Lower leg skin (tissue), 3 donors: Measurements from ENCODE around the gene KAZN.

Experiments
- CTCF ChIP-seq, 3 donors: fragments of 450-650 bp; IDR thresholded peaks; one replicate each; pipeline ENCODE4 v1.5.1; 2016; ENCODE audit warnings: antibody characterized with exemption in 3 of 3, mild to moderate bottlenecking in 3 of 3, moderate library complexity in 2 of 3
- POLR2A ChIP-seq, 2 donors: fragments of 450-650 bp; IDR thresholded peaks; one replicate each; pipeline ENCODE4 v1.6.1; 2016 to 2017; ENCODE audit warnings: antibody characterized with exemption in 2 of 2, mild to moderate bottlenecking in 1 of 2, moderate library complexity in 1 of 2

GRCh38 chr1:15063346-15063745 is 464.9 kb downstream of the KAZN start:
- no peak for TF ChIP-seq CTCF (IDR thresholded peaks at IDR 0.05)
- no peak for TF ChIP-seq POLR2A (IDR thresholded peaks at IDR 0.05)
